ENCODE data around the gene SORCS3. TPM values are rescaled to one million over a fixed set of nuclear protein-coding genes. Genes with fewer than 3 reads are reported as not detected.

The SORCS3 gene
- total RNA-seq, 2 donors from 2014 or later: 0.10 TPM; not detected in 1

GRCh38 chr10:104893701-104894100, 252.6 kb downstream of the SORCS3 start:
- DNase-seq (ENCODE audit: low spot score): no peak
- intact Hi-C loops (cut with DNase I): no loop called here

- DNase-seq (ENCODE audit: low spot score): no peak
- intact Hi-C loops (cut with DNase I): no loop called here
Measured at GRCh38 chr10:104894681-104895080, 253.6 kb downstream of the SORCS3 start.

GRCh38 chr10:104895541-104895940, 254.5 kb downstream of the SORCS3 start:
- intact Hi-C loops (cut with DNase I): no loop called here
- DNase-seq (ENCODE audit: low spot score): no peak

GRCh38 chr10:104895981-104896380, 254.9 kb downstream of the SORCS3 start:
- intact Hi-C loops (cut with DNase I): no loop called here
- no peak for DNase-seq (ENCODE audit: low spot score)

- intact Hi-C loops (cut with DNase I): no loop called here
- DNase-seq (ENCODE audit: low spot score): no peak
Measured at GRCh38 chr10:104897696-104898095, 256.6 kb downstream of the SORCS3 start.

GRCh38 chr10:104899779-104900178, 258.7 kb downstream of the SORCS3 start:
- no peak for DNase-seq (ENCODE audit: low spot score)
- intact Hi-C loops (cut with DNase I): no loop called here

GRCh38 chr10:104903433-104903832, 262.3 kb downstream of the SORCS3 start:
- intact Hi-C loops (cut with DNase I): no loop called here
- DNase-seq (ENCODE audit: low spot score): no peak

- no peak for DNase-seq (ENCODE audit: low spot score)
- intact Hi-C loops (cut with DNase I): no loop called here
Measured at GRCh38 chr10:104904753-104905323, 263.7 kb downstream of the SORCS3 start.

GRCh38 chr10:104906112-104906511, 265.0 kb downstream of the SORCS3 start:
- intact Hi-C loops (cut with DNase I): no loop called here
- DNase-seq (ENCODE audit: low spot score): no peak

GRCh38 chr10:104907521-104907920, 266.4 kb downstream of the SORCS3 start:
- intact Hi-C loops (cut with DNase I): no loop called here
- no peak for DNase-seq (ENCODE audit: low spot score)

- intact Hi-C loops (cut with DNase I): no loop called here
- DNase-seq (ENCODE audit: low spot score): no peak
Measured at GRCh38 chr10:104908581-104908980, 267.5 kb downstream of the SORCS3 start.

GRCh38 chr10:104910712-104911111, 269.6 kb downstream of the SORCS3 start:
- intact Hi-C loops (cut with DNase I): loop anchor here in 1 of 2 donors (5.0 kb wide), 1 partner anchor 352 kb away; no protein-coding TSS in a partner anchor
- no peak for DNase-seq (ENCODE audit: low spot score)

GRCh38 chr10:104913390-104913789, 272.3 kb downstream of the SORCS3 start:
- intact Hi-C loops (cut with DNase I): loop anchor here in 1 of 2 donors (5.0 kb wide), 1 partner anchor 349 kb away; no protein-coding TSS in a partner anchor
- DNase-seq (ENCODE audit: low spot score): no peak

GRCh38 chr10:104920476-104920875, 279.4 kb downstream of the SORCS3 start:
- intact Hi-C loops (cut with DNase I): no loop called here
- DNase-seq (ENCODE audit: low spot score): no peak

- no peak for DNase-seq (ENCODE audit: low spot score)
- intact Hi-C loops (cut with DNase I): no loop called here
Measured at GRCh38 chr10:104921763-104922162, 280.7 kb downstream of the SORCS3 start.

- intact Hi-C loops (cut with DNase I): no loop called here
- no peak for DNase-seq (ENCODE audit: low spot score)
Measured at GRCh38 chr10:104922810-104923209, 281.7 kb downstream of the SORCS3 start.

- intact Hi-C loops (cut with DNase I): no loop called here
- no peak for DNase-seq (ENCODE audit: low spot score)
Measured at GRCh38 chr10:104923501-104923900, 282.4 kb downstream of the SORCS3 start.

- no peak for DNase-seq (ENCODE audit: low spot score)
- intact Hi-C loops (cut with DNase I): no loop called here
Measured at GRCh38 chr10:104924101-104924795, 283.2 kb downstream of the SORCS3 start.

- no peak for DNase-seq (ENCODE audit: low spot score)
- intact Hi-C loops (cut with DNase I): no loop called here
Measured at GRCh38 chr10:104925232-104925851, 284.3 kb downstream of the SORCS3 start.

GRCh38 chr10:104928734-104929133, 287.6 kb downstream of the SORCS3 start:
- DNase-seq (ENCODE audit: low spot score): no peak
- intact Hi-C loops (cut with DNase I): no loop called here

Measured in posterior vena cava (tissue), 2 donors.